GM23338 (cell line): ENCODE measurements around the gene FARS2.

Experiments
- CTCF ChIP-seq, 2 experiments: fragments of 200-600 bp in 1 of 2; sonication (generic) in 1 of 2; conservative IDR thresholded peaks; 2 replicates each; pipeline versions ENCODE4 v1.5.1 to v1.6.1; 2016 to 2017; ENCODE audit warnings: antibody characterized with exemption in 2 of 2, low read depth in 2 of 2, mild to moderate bottlenecking in 2 of 2, moderate library complexity in 1 of 2
- ETS1 ChIP-seq: IDR thresholded peaks from 2 replicates; pipeline ENCODE4 v1.6.1; 2016; ENCODE audit warnings: antibody characterized with exemption
- EZH2 ChIP-seq: fragments of 200-600 bp; sonication (generic); IDR thresholded peaks from one replicate; pipeline ENCODE4 v1.8.0; 2017; ENCODE audit warnings: antibody characterized with exemption, mild to moderate bottlenecking, low read depth; ENCODE audit not compliant: unreplicated experiment
- EZH2phosphoT487 ChIP-seq: fragments of 200-600 bp; sonication (generic); IDR thresholded peaks from one replicate; pipeline ENCODE4 v1.8.1; 2018; ENCODE audit warnings: antibody characterized with exemption; ENCODE audit not compliant: unreplicated experiment
- POLR2AphosphoS5 ChIP-seq: IDR thresholded peaks from 2 replicates; pipeline ENCODE4 v1.6.1; 2016; ENCODE audit warnings: antibody characterized with exemption, low read depth
- REST ChIP-seq: IDR thresholded peaks from one replicate; pipeline ENCODE4 v1.6.1; 2018; ENCODE audit warnings: antibody characterized with exemption; ENCODE audit not compliant: unreplicated experiment
- ZNF462 ChIP-seq: fragments of 250-450 bp; sonication (Bioruptor Pico); IDR thresholded peaks from 2 replicates; pipeline ENCODE4 v1.5.0; 2020; ENCODE audit warnings: mild to moderate bottlenecking, moderate library complexity

GRCh38 chr6:5652406-5653137 lies 391.3 kb downstream of the FARS2 start:
- TF ChIP-seq CTCF (conservative IDR thresholded peaks at IDR 0.05; ENCODE audit: low read depth in 2 of 2), result no peak
- no peak for TF ChIP-seq REST
- TF ChIP-seq ETS1, result no peak
- no peak for TF ChIP-seq EZH2phosphoT487
- no peak for TF ChIP-seq EZH2
- TF ChIP-seq POLR2AphosphoS5, result no peak
- TF ChIP-seq ZNF462 (CRISPR knock-in tag), result no peak
